ENCODE data around the gene SMAD1.

SMAD1 gene

DNA sequence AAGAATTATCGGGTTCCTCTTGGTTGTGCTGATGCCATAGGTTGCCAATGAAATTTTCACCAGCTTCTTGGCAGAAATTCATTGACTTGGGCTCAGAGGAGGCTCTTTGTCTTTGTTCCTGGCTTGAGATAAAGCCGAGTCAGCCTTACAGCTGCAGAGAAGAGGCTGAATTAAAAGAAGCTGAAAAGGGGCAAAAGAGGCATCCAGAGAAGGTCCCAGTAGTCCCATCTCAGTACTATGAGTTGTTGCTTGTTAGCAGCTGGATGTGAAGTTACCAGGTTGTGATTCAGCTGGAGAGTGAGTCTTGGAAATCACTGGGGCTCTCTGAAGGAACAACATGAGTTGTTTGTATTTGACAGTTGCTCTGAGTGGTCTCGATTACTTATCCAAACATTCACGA lies 59.7 kb downstream of the SMAD1 start:
- no peak for TF ChIP-seq EZH2phosphoT487 (IDR thresholded peaks at IDR 0.05; ENCODE audit: low read depth)
- TF ChIP-seq, protein P1, sequence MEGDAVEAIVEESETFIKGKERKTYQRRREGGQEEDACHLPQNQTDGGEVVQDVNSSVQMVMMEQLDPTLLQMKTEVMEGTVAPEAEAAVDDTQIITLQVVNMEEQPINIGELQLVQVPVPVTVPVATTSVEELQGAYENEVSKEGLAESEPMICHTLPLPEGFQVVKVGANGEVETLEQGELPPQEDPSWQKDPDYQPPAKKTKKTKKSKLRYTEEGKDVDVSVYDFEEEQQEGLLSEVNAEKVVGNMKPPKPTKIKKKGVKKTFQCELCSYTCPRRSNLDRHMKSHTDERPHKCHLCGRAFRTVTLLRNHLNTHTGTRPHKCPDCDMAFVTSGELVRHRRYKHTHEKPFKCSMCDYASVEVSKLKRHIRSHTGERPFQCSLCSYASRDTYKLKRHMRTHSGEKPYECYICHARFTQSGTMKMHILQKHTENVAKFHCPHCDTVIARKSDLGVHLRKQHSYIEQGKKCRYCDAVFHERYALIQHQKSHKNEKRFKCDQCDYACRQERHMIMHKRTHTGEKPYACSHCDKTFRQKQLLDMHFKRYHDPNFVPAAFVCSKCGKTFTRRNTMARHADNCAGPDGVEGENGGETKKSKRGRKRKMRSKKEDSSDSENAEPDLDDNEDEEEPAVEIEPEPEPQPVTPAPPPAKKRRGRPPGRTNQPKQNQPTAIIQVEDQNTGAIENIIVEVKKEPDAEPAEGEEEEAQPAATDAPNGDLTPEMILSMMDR (IDR thresholded peaks at IDR 0.05; ENCODE audit: low read depth, low read length), result no peak
- peaks cover 8% of the 10 kb centered on the region for H3K4me1 ChIP-seq (ENCODE audit: low read length)
- H3K36me3 ChIP-seq (replicated peaks; ENCODE audit: low read depth, low read length), result no peaks in the 10 kb centered on the region

DNA sequence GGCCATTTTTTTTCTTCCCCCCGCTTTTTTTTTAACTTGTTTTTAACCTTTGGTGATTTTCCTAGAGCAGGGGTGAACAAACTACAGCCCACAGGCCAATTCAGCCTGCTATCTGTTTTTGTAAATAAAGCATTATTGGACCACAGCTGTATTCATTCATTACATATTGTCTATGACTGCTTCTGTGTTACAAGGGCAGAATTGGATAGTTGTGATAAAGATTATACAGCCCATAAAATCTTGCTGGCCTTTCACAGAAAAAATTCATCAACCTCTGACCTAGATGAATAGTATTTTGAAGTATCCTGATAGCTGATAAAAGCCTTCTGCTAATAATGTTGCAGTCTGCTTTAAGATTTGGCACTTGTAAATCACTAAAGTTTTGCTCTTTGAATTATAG lies 63.4 kb downstream of the SMAD1 start:
- Histone ChIP-seq H3K79me2 (ENCODE audit: low read length) (no peaks in the 10 kb centered on the region), H2AFZ (ENCODE audit: low read depth, low read length) (no peak overlapping the region), H3K27ac (ENCODE audit: low read length) (no peak overlapping the region), H3K27me3 (ENCODE audit: low read depth, low read length) (0 out of 2 replicates have a peak, but pooled peaks cover 3% of the 10 kb centered on the region), H3K4me1 (ENCODE audit: low read length) (peaks cover 11% of the 10 kb centered on the region), H4K20me1 (ENCODE audit: insufficient read depth, low read length) (no peaks in the 10 kb centered on the region), H3K4me3 (ENCODE audit: low read length) (no peak overlapping the region), H3K9ac (ENCODE audit: low read length) (no peak overlapping the region), H3K36me3 (replicated peaks; ENCODE audit: low read depth, low read length) (no peaks in the 10 kb centered on the region), H3K4me2 (ENCODE audit: low read length) (no peak overlapping the region), H3K9me3 (ENCODE audit: insufficient read depth, low read length) (no peaks in the 10 kb centered on the region)
- TF ChIP-seq EZH2phosphoT487 (IDR thresholded peaks at IDR 0.05; ENCODE audit: low read depth), result no peak
- TF ChIP-seq, protein P1 (IDR thresholded peaks at IDR 0.05; ENCODE audit: low read depth, low read length), result no peak

More for the DNA sequence above, 59.7 kb downstream of the SMAD1 start:
- H4K20me1 ChIP-seq (ENCODE audit: insufficient read depth, low read length), result no peaks in the 10 kb centered on the region
- H3K4me2 ChIP-seq (ENCODE audit: low read length), result no peak overlapping the region
- peaks cover 32% of the 10 kb centered on the region for H3K27me3 ChIP-seq (ENCODE audit: low read depth, low read length)
- H3K4me3 ChIP-seq (ENCODE audit: low read length), result no peak overlapping the region
- H3K9ac ChIP-seq (ENCODE audit: low read length), result no peak overlapping the region
- H3K27ac ChIP-seq (ENCODE audit: low read length), result no peak overlapping the region
- H3K9me3 ChIP-seq (ENCODE audit: insufficient read depth, low read length), result no peaks in the 10 kb centered on the region
- H3K79me2 ChIP-seq (ENCODE audit: low read length), result no peaks in the 10 kb centered on the region
- H2AFZ ChIP-seq (ENCODE audit: low read depth, low read length), result no peak overlapping the region

DNA sequence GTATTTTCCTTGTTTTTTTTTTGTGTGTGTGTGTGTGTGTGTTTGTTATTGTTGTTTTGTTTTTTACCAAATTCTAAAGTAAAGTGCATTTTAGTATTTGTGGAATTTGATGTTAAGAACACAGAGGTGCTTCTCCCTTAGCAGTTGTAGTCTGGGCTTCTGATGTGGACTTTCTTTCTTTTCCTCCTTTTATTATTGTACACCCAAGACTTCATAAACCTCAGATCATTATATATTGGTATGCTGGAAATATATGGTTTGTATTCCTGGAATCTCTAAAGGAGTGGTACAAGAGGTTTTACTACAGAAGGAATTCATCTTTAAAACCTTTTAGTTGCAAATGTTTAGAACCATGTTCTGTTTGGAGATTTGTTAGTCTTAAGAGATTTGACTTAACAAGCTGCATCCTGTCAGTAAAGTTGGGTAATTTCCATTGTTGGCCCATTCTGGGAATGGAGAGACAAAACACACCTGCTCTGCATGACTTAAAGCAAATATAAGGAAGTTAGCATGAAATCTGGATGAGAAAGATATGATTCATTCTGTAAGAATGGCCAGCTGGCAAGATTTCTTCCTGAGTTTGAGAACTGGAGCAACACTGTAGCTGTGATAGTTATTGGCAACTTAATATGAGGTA lies 64.0 kb downstream of the SMAD1 start:
- Histone ChIP-seq H4K20me1 (ENCODE audit: insufficient read depth, low read length) (no peaks in the 10 kb centered on the region), H3K79me2 (ENCODE audit: low read length) (no peaks in the 10 kb centered on the region), H3K4me2 (ENCODE audit: low read length) (no peak overlapping the region), H3K27me3 (ENCODE audit: low read depth, low read length) (0 out of 2 replicates have a peak, but pooled peaks cover 3% of the 10 kb centered on the region), H3K4me1 (ENCODE audit: low read length) (peaks cover 11% of the 10 kb centered on the region), H2AFZ (ENCODE audit: low read depth, low read length) (no peak overlapping the region), H3K4me3 (ENCODE audit: low read length) (no peak overlapping the region), H3K9ac (ENCODE audit: low read length) (no peak overlapping the region), H3K9me3 (ENCODE audit: insufficient read depth, low read length) (no peaks in the 10 kb centered on the region), H3K36me3 (replicated peaks; ENCODE audit: low read depth, low read length) (no peaks in the 10 kb centered on the region), H3K27ac (ENCODE audit: low read length) (no peak overlapping the region)
- TF ChIP-seq, protein P1 (IDR thresholded peaks at IDR 0.05; ENCODE audit: low read depth, low read length), result no peak
- no peak for TF ChIP-seq EZH2phosphoT487 (IDR thresholded peaks at IDR 0.05; ENCODE audit: low read depth)

DNA sequence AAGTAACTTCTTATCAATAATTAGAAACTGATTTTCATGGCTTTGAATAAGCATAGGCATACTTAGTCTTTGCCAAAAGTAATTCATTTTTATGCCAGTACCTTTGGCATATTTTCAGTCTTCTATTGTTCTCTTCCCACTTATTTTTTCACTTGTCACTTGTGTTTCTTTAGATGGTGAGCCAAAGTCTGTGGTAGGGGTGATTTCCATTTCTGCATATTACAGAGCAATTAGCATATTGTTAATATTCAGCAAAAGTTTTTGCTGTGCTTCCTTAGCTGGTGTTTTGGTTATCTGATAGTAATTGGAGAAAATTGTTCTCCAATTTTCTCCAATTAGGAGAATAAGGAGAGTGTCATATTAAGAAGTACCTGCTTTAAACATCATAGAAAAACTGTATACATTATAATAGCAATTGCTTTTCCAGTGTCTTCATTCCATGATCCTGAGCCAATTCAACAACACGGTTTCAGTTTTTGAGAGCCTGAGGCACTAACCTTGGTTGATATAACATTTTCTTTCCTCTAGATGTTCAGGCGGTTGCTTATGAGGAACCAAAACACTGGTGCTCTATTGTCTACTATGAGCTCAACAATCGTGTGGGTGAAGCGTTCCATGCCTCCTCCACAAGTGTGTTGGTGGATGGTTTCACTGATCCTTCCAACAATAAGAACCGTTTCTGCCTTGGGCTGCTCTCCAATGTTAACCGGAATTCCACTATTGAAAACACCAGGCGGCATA lies 64.7 kb downstream of the SMAD1 start:
- Histone ChIP-seq H3K27me3 (ENCODE audit: low read depth, low read length) (0 out of 2 replicates have a peak, but pooled peaks cover 3% of the 10 kb centered on the region), H3K9ac (ENCODE audit: low read length) (no peak overlapping the region), H3K79me2 (ENCODE audit: low read length) (no peaks in the 10 kb centered on the region), H3K9me3 (ENCODE audit: insufficient read depth, low read length) (no peaks in the 10 kb centered on the region), H3K27ac (ENCODE audit: low read length) (no peak overlapping the region), H2AFZ (ENCODE audit: low read depth, low read length) (no peak overlapping the region), H3K4me1 (ENCODE audit: low read length) (peaks cover 11% of the 10 kb centered on the region), H3K36me3 (replicated peaks; ENCODE audit: low read depth, low read length) (no peaks in the 10 kb centered on the region), H3K4me3 (ENCODE audit: low read length) (no peak overlapping the region), H4K20me1 (ENCODE audit: insufficient read depth, low read length) (no peaks in the 10 kb centered on the region), H3K4me2 (ENCODE audit: low read length) (no peak overlapping the region)
- TF ChIP-seq EZH2phosphoT487 (IDR thresholded peaks at IDR 0.05; ENCODE audit: low read depth), result no peak
- TF ChIP-seq, protein P1 (IDR thresholded peaks at IDR 0.05; ENCODE audit: low read depth, low read length), result no peak
